Ishikawa (cell line): ENCODE measurements around the gene EFHC1.

Experiments
- EP300 ChIP-seq: IDR thresholded peaks from 2 replicates; pipeline ENCODE4 v1.6.1; 2012; ENCODE audit warnings: borderline replicate concordance
- YY1 ChIP-seq: IDR thresholded peaks from 2 replicates; pipeline ENCODE4 v1.6.1; 2012; ENCODE audit warnings: low read depth
- ZBTB7A ChIP-seq: IDR thresholded peaks from 2 replicates; pipeline ENCODE4 v1.6.1; 2012; ENCODE audit warnings: low read depth

- TF ChIP-seq ZBTB7A (no peak), EP300 (no peak), YY1 (no peak)
These were observed 77.7 kb downstream of the EFHC1 start for GRCh38 chr6:52497652-52498408.
